Endothelial cell (in vitro differentiated cells): ENCODE results near the gene COPG1. TPM values are rescaled to one million over a fixed set of nuclear protein-coding genes. Genes with fewer than 3 reads are reported as not detected.
"Not testable (repeated sequence)": the region's sequence is repeated elsewhere in the genome, so short reads cannot be mapped to it uniquely, and the experiment has no call there.

Experiments used
- DNase-seq: peaks from one replicate; pipeline ENCODE4 v3.0.0; 2021; ENCODE audit warnings: low spot score
- H3K27ac Mint-ChIP-seq: one replicate; pipeline ENCODE4 v1.8.0; 2021; ENCODE audit warnings: mixed read lengths, inconsistent platforms; ENCODE audit not compliant: unreplicated experiment
- H3K27me3 Mint-ChIP-seq: one replicate; pipeline ENCODE4 v1.8.0; 2021; ENCODE audit warnings: mild to moderate bottlenecking, moderate library complexity, mixed read lengths, inconsistent platforms; ENCODE audit not compliant: unreplicated experiment
- H3K36me3 Mint-ChIP-seq: one replicate; pipeline ENCODE4 v1.8.0; 2021; ENCODE audit warnings: mild to moderate bottlenecking, low read depth, mixed read lengths, inconsistent platforms; ENCODE audit not compliant: unreplicated experiment
- H3K4me1 Mint-ChIP-seq: one replicate; pipeline ENCODE4 v1.8.0; 2021; ENCODE audit warnings: mild to moderate bottlenecking, mixed read lengths, inconsistent platforms; ENCODE audit not compliant: unreplicated experiment
- H3K4me3 Mint-ChIP-seq: one replicate; pipeline ENCODE4 v1.8.0; 2021; ENCODE audit warnings: mild to moderate bottlenecking, mixed read lengths, inconsistent platforms; ENCODE audit not compliant: unreplicated experiment
- H3K9me3 Mint-ChIP-seq: one replicate; pipeline ENCODE4 v1.8.0; 2021; ENCODE audit warnings: mixed read lengths, inconsistent platforms; ENCODE audit not compliant: unreplicated experiment
- CTCF ChIP-seq: fragments of 200-600 bp; sonication (generic); IDR thresholded peaks from one replicate; pipeline ENCODE4 v1.5.0; 2021; ENCODE audit warnings: antibody characterized with exemption; ENCODE audit not compliant: unreplicated experiment
- total RNA-seq: library from RNA; stranded (reverse); fragmentation: NEBNext Ultra II Directional; extraction: Animal tissue kit (Norgen Biotek cat#: 25700); gene quantifications from one replicate; pipeline ENCODE4 v1.2.1, GENCODE V29; 2021; ENCODE audit not compliant: unreplicated experiment

Gene COPG1
- total RNA-seq, 1 donor from 2014 or later = 149 TPM

GRCh38 chr3:129260606-129261005, 11.2 kb downstream of the COPG1 start:
- Mint-ChIP-seq H3K4me3 (no peak overlapping the region), H3K9me3 (no peaks in the 10 kb centered on the region), H3K4me1 (no peaks in the 10 kb centered on the region), H3K27me3 (peaks cover 2% of the 10 kb centered on the region), H3K27ac (no peak overlapping the region), H3K36me3 (peaks cover 64% of the 10 kb centered on the region)
- no peak for DNase-seq
- no peak for TF ChIP-seq CTCF

DNA sequence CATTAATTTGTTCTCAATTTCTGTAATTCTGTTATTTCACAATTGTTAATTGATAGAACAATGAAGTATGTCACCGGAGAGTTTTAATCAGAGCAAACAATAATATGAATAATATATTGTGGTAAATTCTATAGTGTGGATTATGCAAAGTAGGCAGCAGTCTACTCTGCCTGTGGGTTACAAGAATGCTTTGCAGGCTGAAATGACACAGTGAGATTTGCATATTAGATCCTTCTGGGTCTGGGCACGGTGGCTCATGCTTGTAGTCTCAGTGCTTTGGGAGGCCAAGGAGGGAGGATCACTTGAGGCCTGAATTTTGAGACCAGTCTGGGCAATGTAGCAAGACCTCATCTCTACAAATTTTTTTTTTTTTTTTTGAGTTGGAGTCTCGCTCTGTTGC, 12.5 kb downstream of the COPG1 start:
- no peak for TF ChIP-seq CTCF
- Mint-ChIP-seq H3K4me3 (peak overlapping the region; percentile 5), H3K36me3 (peaks cover 68% of the 10 kb centered on the region), H3K27me3 (peaks cover 2% of the 10 kb centered on the region), H3K4me1 (no peaks in the 10 kb centered on the region), H3K9me3 (no peaks in the 10 kb centered on the region), H3K27ac (no peak overlapping the region)
- DNase-seq = no peak

DNA sequence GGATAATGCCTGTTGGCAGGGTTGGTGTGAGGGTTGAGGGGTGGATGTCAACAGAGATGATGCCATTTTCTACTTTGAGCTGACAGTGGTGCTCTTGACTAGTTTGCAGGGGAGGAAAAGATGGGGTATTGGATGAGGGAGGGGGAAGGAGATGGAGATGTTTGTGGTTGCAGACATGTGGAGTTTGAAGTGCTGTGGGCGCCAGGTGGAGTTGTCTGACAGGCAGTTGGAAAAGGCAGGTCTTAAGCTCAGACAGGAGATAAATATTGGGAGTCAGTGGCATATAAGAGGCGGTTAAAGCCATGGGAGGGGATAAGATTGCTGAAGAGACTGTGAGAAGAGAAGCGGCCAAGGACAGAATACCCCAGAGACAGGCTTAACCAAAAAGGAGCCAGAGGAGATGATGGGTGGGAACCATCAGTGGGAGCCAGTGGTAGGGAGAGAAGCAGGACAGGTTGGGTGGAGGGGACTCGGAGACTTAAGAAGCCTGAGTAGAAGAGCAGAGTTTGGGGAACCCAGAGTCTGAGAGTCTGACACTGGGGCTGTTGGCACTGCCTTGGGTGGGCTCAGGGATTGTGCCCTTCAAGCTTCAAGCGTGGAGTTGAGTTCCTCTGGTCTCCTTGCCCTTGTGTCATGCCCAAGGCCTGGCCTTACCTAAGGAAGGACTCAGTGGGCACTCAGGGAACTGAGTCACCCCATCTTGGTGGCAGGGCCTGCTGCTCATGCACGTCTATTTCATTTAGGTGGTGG, 13.9 kb downstream of the COPG1 start:
- H3K36me3 Mint-ChIP-seq = peaks cover 63% of the 10 kb centered on the region
- no peaks in the 10 kb centered on the region for H3K4me1 Mint-ChIP-seq
- TF ChIP-seq CTCF = no peak
- no peaks in the 10 kb centered on the region for H3K9me3 Mint-ChIP-seq
- no peak overlapping the region for H3K27ac Mint-ChIP-seq
- no peak for DNase-seq
- H3K4me3 Mint-ChIP-seq = peak overlapping the region; percentile 13
- peaks cover 2% of the 10 kb centered on the region for H3K27me3 Mint-ChIP-seq

- peaks cover 68% of the 10 kb centered on the region for H3K36me3 Mint-ChIP-seq
- H3K4me3 Mint-ChIP-seq, H3K27me3 Mint-ChIP-seq, H3K9me3 Mint-ChIP-seq, DNase-seq, H3K4me1 Mint-ChIP-seq, H3K27ac Mint-ChIP-seq: not testable (repeated sequence)
These were observed 15.6 kb downstream of the COPG1 start for GRCh38 chr3:129264994-129265393.

GRCh38 chr3:129266651-129267050, 17.2 kb downstream of the COPG1 start:
- H3K4me3 Mint-ChIP-seq = peak overlapping the region; percentile 15
- no peak for DNase-seq
- no peaks in the 10 kb centered on the region for H3K9me3 Mint-ChIP-seq
- no peak overlapping the region for H3K27ac Mint-ChIP-seq
- H3K4me1 Mint-ChIP-seq = no peaks in the 10 kb centered on the region
- no peak for TF ChIP-seq CTCF
- H3K27me3 Mint-ChIP-seq = peaks cover 5% of the 10 kb centered on the region
- H3K36me3 Mint-ChIP-seq = peaks cover 62% of the 10 kb centered on the region
